IMR-90 (cell line): ENCODE results near the gene LAMC2.

Experiments used
- CEBPB ChIP-seq: IDR thresholded peaks from 2 replicates; pipeline ENCODE4 v1.6.1; 2012; ENCODE audit warnings: low read depth, low read length, improper control_type of control experiment
- CTCF ChIP-seq: conservative IDR thresholded peaks from 2 replicates; pipeline ENCODE4 v1.5.1; 2012; ENCODE audit warnings: mild to moderate bottlenecking, low read depth, low read length, improper control_type of control experiment
- MAFK ChIP-seq: IDR thresholded peaks from 2 replicates; pipeline ENCODE4 v1.6.1; 2012; ENCODE audit warnings: low read depth, low read length, improper control_type of control experiment
- MAZ ChIP-seq: IDR thresholded peaks from 2 replicates; pipeline ENCODE4 v1.6.1; 2012; ENCODE audit warnings: low read depth, mild to moderate bottlenecking, low read length, improper control_type of control experiment, moderate library complexity, borderline replicate concordance
- POLR2A ChIP-seq: IDR thresholded peaks from 2 replicates; pipeline ENCODE4 v1.6.1; 2012; ENCODE audit warnings: mild to moderate bottlenecking, low read depth, low read length
- RAD21 ChIP-seq: IDR thresholded peaks from 2 replicates; pipeline ENCODE4 v1.6.1; 2012; ENCODE audit warnings: low read length, improper control_type of control experiment
- RCOR1 ChIP-seq: IDR thresholded peaks from 2 replicates; pipeline ENCODE4 v1.6.1; 2012; ENCODE audit warnings: mild to moderate bottlenecking, low read length, improper control_type of control experiment; ENCODE audit not compliant: insufficient replicate concordance
- RFX5 ChIP-seq: IDR thresholded peaks from 2 replicates; pipeline ENCODE4 v1.8.0; 2012; ENCODE audit warnings: low read depth, mild to moderate bottlenecking, low read length, moderate library complexity
- SMC3 ChIP-seq: fragments of 150-350 bp; IDR thresholded peaks from 2 replicates; pipeline ENCODE4 v1.6.1; 2016; ENCODE audit warnings: low read depth, mild to moderate bottlenecking, antibody characterized with exemption, low read length, moderate library complexity

DNA sequence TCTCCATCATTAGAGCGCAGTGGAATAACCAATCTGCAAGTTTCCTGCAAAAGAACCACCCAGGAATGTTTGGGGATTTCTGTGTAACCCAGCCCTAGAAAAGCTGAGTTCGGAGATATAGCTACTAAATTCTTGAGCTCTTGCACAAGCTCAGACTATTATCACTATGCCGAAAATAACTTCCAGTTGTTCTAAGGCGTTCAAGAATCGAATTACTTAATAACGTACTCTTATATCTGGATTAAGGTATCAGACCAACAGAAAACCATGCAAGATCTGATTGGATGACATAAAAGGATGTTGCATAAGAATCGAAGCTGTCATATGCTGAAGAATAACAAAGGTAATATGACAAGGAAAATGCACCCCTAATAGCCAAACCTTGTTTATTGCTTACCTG lies 7.5 kb upstream of the LAMC2 start:
- TF ChIP-seq SMC3 = no peak
- no peak for TF ChIP-seq CTCF
- no peak for TF ChIP-seq RCOR1
- no peak for TF ChIP-seq CEBPB
- no peak for TF ChIP-seq RAD21
- no peak for TF ChIP-seq POLR2A
- no peak for TF ChIP-seq MAFK
- TF ChIP-seq RFX5 = no peak
- no peak for TF ChIP-seq MAZ
